ENCODE measurements around the gene TATDN2.

TATDN2 gene

DNA sequence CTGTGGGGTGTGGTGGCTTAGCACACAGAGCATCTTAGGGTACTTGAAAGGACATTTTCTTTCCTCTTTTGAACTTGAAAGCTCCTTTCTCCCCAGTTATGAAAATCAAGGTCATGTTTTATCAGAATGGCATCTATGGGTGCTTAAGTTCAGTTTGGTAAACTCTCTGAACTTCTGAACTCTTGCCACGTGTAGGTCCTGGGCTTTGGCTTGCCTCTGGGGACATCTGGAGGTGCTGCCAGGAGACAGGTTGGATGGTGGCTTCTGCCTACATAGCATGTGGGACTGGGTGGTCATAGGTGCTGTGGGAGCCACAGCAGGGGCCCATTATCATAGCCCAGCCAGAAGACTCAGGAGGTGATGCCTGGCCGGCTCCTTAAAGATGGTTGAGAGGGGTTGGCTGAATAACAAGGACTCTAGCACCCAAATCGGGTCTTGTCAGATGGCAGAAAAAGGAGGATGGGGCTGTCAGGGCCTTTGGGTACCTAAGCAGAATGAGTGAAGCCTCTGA, 28.9 kb downstream of the TATDN2 start:
- ChIA-PET CTCF (interaction anchor here (3.5 kb wide), 1 partner anchor 9 kb away, joined by 28 read pairs; no protein-coding TSS in a partner anchor), POLR2A (no interaction called here)

DNA sequence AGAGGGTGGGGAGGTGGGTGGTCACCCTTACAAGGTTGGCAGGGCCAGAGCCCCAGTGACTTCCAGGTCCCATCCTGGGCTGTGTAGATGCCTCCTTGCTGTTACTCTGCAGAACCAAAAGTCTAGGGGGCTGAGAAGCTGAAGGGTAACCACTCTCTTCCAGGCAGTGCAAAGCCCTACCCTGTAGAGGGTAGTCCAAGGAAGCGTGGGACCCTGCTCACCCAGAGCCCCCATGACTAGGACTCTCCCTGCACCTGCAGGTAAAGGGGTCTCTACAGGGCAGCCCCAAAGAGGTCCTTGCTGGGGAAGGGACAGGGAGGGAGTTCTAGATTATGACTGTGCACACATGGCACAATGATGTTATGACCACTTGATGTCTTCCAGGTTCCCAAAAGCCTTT, 30.2 kb downstream of the TATDN2 start:
- ChIA-PET POLR2A (no interaction called here), CTCF (no interaction called here)
- no peak for DNase-seq (ENCODE audit: low read depth, low spot score)
- TF ChIP-seq, protein P1, sequence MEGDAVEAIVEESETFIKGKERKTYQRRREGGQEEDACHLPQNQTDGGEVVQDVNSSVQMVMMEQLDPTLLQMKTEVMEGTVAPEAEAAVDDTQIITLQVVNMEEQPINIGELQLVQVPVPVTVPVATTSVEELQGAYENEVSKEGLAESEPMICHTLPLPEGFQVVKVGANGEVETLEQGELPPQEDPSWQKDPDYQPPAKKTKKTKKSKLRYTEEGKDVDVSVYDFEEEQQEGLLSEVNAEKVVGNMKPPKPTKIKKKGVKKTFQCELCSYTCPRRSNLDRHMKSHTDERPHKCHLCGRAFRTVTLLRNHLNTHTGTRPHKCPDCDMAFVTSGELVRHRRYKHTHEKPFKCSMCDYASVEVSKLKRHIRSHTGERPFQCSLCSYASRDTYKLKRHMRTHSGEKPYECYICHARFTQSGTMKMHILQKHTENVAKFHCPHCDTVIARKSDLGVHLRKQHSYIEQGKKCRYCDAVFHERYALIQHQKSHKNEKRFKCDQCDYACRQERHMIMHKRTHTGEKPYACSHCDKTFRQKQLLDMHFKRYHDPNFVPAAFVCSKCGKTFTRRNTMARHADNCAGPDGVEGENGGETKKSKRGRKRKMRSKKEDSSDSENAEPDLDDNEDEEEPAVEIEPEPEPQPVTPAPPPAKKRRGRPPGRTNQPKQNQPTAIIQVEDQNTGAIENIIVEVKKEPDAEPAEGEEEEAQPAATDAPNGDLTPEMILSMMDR (IDR thresholded peaks at IDR 0.05; ENCODE audit: insufficient read depth, low read length, missing control alignments), result no peak
- H3K4me3 ChIP-seq (ENCODE audit: low read depth, low read length), result no peak overlapping the region

More for the DNA sequence above, 28.9 kb downstream of the TATDN2 start:
- H3K4me3 ChIP-seq (ENCODE audit: low read depth, low read length), result no peak overlapping the region
- TF ChIP-seq, protein P1 (IDR thresholded peaks at IDR 0.05; ENCODE audit: insufficient read depth, low read length, missing control alignments), result no peak
- no peak for DNase-seq (ENCODE audit: low read depth, low spot score)

DNA sequence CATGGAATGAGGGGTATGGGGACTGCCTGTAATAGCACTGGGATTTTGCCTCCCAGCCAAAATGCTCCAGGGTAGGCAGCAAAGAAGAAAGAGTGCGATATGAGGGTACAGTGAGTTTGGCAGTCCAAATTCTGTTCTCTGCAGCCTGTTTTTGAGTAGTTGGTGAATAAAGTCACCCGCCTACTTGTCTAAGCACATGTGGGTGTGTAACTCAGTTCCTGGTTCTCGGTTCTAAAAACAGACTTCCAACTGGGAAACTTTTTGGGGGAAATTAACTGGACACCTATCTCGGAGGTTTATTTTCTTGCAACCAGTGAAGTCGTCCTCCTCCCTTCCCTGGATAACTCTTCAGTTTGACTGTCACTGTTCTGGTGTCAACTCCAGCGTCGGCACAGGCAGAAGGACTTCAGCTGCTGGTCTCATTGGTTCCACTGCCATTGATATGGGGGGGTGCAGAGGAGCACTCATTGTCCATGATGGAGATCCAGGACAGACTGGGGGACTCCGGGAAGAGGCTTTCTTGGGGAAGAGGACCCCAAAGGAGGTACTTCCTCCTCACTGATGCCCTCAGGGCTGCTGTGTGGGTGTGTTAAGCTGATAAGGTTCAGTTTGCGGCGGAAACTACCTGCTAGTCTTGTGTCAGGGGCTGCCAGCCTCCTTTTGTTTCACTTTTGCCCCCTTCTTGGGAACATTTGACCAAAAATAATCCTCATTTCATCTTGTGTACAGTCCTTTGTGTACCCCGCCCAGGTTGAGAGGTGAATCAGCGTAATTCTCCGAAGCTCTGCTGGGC, 31.3 kb downstream of the TATDN2 start:
- no peak for DNase-seq (ENCODE audit: low read depth, low spot score)
- no peak overlapping the region for H3K4me3 ChIP-seq (ENCODE audit: low read depth, low read length)
- POLR2A ChIA-PET, result no interaction called here
- TF ChIP-seq, protein P1 (IDR thresholded peaks at IDR 0.05; ENCODE audit: insufficient read depth, low read length, missing control alignments), result no peak
- CTCF ChIA-PET, result no interaction called here

DNA sequence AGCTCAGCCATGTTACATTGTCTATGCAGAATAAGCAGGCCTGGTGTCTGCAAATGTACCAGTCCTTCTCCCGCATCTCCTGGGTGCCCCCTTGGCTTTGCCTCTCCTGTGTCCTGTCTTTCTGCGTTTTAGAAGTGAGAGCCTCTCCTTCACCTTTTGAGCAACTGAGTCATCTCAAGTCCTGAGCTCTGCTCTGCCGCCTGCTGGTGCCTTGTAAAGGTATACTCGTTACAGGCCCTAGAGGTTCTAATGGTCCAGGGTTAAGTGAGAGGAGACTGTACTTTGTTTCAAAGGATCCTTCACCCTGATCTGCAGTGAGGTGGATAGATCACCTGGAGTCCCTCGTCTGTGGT, 31.9 kb downstream of the TATDN2 start:
- ChIA-PET CTCF (no interaction called here), POLR2A (no interaction called here)
- TF ChIP-seq, protein P1 (IDR thresholded peaks at IDR 0.05; ENCODE audit: insufficient read depth, low read length, missing control alignments), result no peak
- no peak overlapping the region for H3K4me3 ChIP-seq (ENCODE audit: low read depth, low read length)
- DNase-seq (ENCODE audit: low read depth, low spot score), result no peak

DNA sequence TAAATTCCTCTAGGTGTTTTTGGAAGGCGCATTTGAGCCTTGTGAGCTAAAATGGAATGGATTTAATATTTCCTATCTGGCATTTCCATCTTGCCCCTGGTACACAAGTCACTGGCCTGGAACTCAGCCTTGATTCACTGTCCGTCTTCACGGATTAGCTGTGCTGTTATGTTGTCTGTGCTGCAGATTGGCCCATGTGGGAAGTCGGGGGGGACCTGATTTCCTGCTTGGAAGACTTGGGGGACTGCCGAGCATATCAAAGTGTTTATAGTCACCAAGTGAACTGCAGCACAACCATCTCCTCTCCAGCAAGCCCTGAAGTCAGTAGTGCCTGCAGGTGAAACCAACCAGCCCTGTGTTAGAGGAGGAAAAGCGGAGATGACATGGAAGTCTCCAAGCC, 32.3 kb downstream of the TATDN2 start:
- TF ChIP-seq, protein P1 (IDR thresholded peaks at IDR 0.05; ENCODE audit: insufficient read depth, low read length, missing control alignments), result no peak
- DNase-seq (ENCODE audit: low read depth, low spot score), result no peak
- no peak overlapping the region for H3K4me3 ChIP-seq (ENCODE audit: low read depth, low read length)
- CTCF ChIA-PET, result no interaction called here
- POLR2A ChIA-PET, result no interaction called here

DNA sequence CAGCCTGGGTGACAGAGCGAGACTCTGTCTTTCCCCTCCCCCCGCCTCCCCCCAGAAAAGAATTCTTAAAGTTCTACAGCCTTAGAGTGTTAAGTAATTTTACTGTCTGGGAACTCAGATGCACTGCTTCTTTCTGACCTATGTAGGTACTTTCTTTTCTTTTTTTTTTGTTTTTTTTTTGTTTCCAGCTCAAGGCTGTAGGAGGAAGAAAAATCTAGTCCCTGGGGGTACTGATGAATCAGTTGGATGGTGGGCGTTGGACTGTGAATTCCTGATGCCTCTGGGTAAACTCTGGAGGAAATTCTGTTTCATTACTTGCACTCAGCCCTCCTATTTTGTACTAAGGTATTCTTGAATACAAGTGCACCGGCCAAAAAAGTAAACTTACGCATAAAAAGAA, 33.7 kb downstream of the TATDN2 start:
- H3K4me3 ChIP-seq (ENCODE audit: low read depth, low read length), result no peak overlapping the region
- POLR2A ChIA-PET, result no interaction called here
- DNase-seq (ENCODE audit: low read depth, low spot score), result no peak
- CTCF ChIA-PET, result interaction anchor here (0.9 kb wide), 1 partner anchor 11 kb away, joined by 4 read pairs; the partner anchor contains the start of gene GHRL
- TF ChIP-seq, protein P1 (IDR thresholded peaks at IDR 0.05; ENCODE audit: insufficient read depth, low read length, missing control alignments), result no peak

Measured in AG04449 (cell line).